GM18951 (cell line): ENCODE data around the gene DMGDH.

Source experiments
- POLR2A ChIP-seq: IDR thresholded peaks from 4 replicates; pipeline ENCODE4 v1.6.1; 2011; ENCODE audit warnings: mild to moderate bottlenecking; ENCODE audit not compliant: insufficient read length, insufficient read depth; ENCODE audit errors: extremely low read depth
- in situ Hi-C: fragments of 300-500 bp; cut with MboI; formaldehyde crosslinking; loops from one replicate; pipeline ENCODE4 v1.12.0; 2022; ENCODE audit warnings: low sequenced_read_pairs, mixed read lengths, inconsistent platforms; ENCODE audit not compliant: unreplicated experiment

The DMGDH gene

GRCh38 chr5:79042188-79042587, 27.3 kb downstream of the DMGDH start:
- in situ Hi-C loops = no loop called here
- no peak for TF ChIP-seq POLR2A

GRCh38 chr5:79036769-79037168, 32.7 kb downstream of the DMGDH start:
- no peak for TF ChIP-seq POLR2A
- in situ Hi-C loops = no loop called here

GRCh38 chr5:79035237-79035636, 34.2 kb downstream of the DMGDH start:
- no peak for TF ChIP-seq POLR2A
- in situ Hi-C loops = no loop called here

- in situ Hi-C loops = no loop called here
- no peak for TF ChIP-seq POLR2A
Observed at GRCh38 chr5:79032782-79033181, 36.7 kb downstream of the DMGDH start.

- in situ Hi-C loops = no loop called here
- no peak for TF ChIP-seq POLR2A
Observed at GRCh38 chr5:79032031-79032695, 37.3 kb downstream of the DMGDH start.

- in situ Hi-C loops = no loop called here
- no peak for TF ChIP-seq POLR2A
Observed at GRCh38 chr5:79031485-79031867, 38.0 kb downstream of the DMGDH start.

GRCh38 chr5:79030663-79031484, 38.6 kb downstream of the DMGDH start:
- TF ChIP-seq POLR2A = no peak
- in situ Hi-C loops = no loop called here

GRCh38 chr5:79025054-79025472, 44.4 kb downstream of the DMGDH start:
- no peak for TF ChIP-seq POLR2A
- in situ Hi-C loops = no loop called here

- in situ Hi-C loops = loop anchor here (25.0 kb wide), 1 partner anchor 438 kb away; no protein-coding TSS in a partner anchor
- no peak for TF ChIP-seq POLR2A
Observed at GRCh38 chr5:79023947-79024346, 45.5 kb downstream of the DMGDH start.

- in situ Hi-C loops = loop anchor here (25.0 kb wide), 1 partner anchor 439 kb away; no protein-coding TSS in a partner anchor
Observed at GRCh38 chr5:79023348-79023747, 46.1 kb downstream of the DMGDH start.

GRCh38 chr5:79022771-79023170, 46.7 kb downstream of the DMGDH start:
- no peak for TF ChIP-seq POLR2A
- in situ Hi-C loops = loop anchor here (25.0 kb wide), 1 partner anchor 440 kb away; no protein-coding TSS in a partner anchor

More at GRCh38 chr5:79023348-79023747, 46.1 kb downstream of the DMGDH start:
- TF ChIP-seq POLR2A = no peak

- no peak for TF ChIP-seq POLR2A
- in situ Hi-C loops = loop anchor here (25.0 kb wide), 1 partner anchor 441 kb away; no protein-coding TSS in a partner anchor
Observed at GRCh38 chr5:79021753-79022152, 47.7 kb downstream of the DMGDH start.

- no peak for TF ChIP-seq POLR2A
- in situ Hi-C loops = loop anchor here (25.0 kb wide), 1 partner anchor 441 kb away; no protein-coding TSS in a partner anchor
Observed at GRCh38 chr5:79020861-79021561, 48.5 kb downstream of the DMGDH start.
